Measurements from ENCODE around the gene EYS.
"Not testable (repeated sequence)": the region's sequence is repeated elsewhere in the genome, so short reads cannot be mapped to it uniquely, and the experiment has no call there.

EYS gene

DNA sequence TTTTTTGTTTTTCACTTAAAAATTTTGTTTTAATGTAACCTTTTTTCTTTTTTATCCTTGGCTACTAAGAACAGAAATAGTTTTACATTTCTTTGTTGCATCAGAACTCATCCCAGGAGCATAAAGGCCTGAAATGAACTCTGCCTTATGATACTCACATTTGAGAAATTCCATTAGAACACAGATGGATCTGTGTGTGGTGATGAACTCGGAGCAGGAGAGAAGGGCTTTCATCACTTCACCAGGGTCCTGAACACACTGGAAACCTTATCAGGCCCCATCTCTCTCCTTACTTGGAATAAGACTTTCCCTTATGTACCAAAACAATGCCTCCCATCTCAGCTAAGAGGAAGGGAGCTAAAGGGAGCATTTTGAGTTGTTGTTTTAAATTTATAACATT is 1932.1 kb downstream of the EYS start:
- DNase-seq (ENCODE audit: low read depth): no peak
- TF ChIP-seq, protein P1, sequence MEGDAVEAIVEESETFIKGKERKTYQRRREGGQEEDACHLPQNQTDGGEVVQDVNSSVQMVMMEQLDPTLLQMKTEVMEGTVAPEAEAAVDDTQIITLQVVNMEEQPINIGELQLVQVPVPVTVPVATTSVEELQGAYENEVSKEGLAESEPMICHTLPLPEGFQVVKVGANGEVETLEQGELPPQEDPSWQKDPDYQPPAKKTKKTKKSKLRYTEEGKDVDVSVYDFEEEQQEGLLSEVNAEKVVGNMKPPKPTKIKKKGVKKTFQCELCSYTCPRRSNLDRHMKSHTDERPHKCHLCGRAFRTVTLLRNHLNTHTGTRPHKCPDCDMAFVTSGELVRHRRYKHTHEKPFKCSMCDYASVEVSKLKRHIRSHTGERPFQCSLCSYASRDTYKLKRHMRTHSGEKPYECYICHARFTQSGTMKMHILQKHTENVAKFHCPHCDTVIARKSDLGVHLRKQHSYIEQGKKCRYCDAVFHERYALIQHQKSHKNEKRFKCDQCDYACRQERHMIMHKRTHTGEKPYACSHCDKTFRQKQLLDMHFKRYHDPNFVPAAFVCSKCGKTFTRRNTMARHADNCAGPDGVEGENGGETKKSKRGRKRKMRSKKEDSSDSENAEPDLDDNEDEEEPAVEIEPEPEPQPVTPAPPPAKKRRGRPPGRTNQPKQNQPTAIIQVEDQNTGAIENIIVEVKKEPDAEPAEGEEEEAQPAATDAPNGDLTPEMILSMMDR (IDR thresholded peaks at IDR 0.05; ENCODE audit: insufficient read depth, low read depth, low read length, missing control alignments): no peak
- H3K4me3 ChIP-seq (ENCODE audit: low read length): no peak overlapping the region

DNA sequence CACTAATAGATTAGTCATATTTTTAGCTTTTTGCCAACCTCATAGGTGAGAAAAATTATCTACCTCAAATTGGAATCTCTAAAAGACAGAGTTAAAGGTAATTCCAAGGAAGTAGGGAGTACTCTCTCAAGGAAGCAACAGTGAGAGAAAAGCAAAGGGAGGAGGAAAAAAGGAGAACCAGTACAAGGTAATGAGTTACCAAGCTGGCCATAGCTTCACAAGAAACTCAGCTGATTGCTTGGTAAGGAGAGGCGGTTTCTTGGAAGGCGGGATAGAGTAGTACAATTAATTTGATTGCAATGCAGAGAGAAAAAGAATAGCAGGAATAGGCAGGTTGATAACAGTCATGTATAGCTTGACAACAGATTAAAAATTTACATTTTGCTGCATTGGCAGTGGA is 1933.8 kb downstream of the EYS start:
- TF ChIP-seq, protein P1 (IDR thresholded peaks at IDR 0.05; ENCODE audit: insufficient read depth, low read depth, low read length, missing control alignments): no peak
- H3K4me3 ChIP-seq (ENCODE audit: low read length): no peak overlapping the region
- no peak for DNase-seq (ENCODE audit: low read depth)

DNA sequence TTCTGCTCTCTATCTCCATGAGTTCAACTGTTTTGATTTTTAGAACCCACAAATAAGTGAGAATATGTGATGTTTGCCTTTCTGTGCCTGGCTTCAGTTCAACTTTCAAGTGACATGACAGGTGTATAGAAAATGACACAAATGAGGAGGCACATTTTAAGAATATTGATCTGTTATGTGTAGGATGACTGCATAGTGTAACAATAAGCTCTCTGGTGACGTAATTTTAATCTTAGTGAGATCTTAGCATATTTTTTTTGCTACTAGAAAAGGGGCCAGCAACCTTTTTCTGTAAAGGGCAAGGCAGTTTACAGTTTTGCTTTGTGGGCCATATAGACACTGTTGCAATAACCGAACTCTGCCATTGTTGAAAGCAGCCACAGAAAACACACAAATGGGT is 1941.2 kb downstream of the EYS start:
- H3K4me3 ChIP-seq (ENCODE audit: low read length): no peak overlapping the region
- no peak for DNase-seq (ENCODE audit: low read depth)
- TF ChIP-seq, protein P1 (IDR thresholded peaks at IDR 0.05; ENCODE audit: insufficient read depth, low read depth, low read length, missing control alignments): no peak

DNA sequence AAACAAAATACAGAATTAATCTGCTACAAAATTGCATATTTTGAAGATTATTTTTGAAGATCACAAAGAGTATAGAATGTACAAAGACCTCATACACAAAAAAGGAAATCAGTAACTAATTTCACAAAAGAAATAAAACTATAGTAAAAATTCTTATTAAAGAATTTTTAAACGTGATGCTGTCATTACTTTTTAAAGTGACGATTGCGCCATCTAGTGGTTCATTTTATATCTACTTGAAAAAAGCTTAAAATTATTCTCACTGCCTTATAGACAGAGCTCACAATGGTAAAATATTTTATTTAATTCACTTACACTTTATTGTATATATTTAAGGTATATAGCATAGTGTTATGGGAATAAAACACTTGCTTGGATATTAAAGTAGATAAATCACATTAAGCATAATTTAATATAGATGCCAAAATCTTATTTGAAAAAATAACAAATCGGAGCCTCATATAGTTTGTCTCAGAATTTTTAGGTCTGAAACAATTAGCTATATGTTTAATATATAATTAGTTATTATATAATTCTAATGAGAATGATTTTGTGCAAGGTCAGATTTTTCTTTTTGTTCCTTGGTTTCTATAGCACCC is 1942.6 kb downstream of the EYS start:
- H3K4me3 ChIP-seq (ENCODE audit: low read length): no peak overlapping the region
- TF ChIP-seq, protein P1 (IDR thresholded peaks at IDR 0.05; ENCODE audit: insufficient read depth, low read depth, low read length, missing control alignments): peak; percentile 19
- DNase-seq (ENCODE audit: low read depth): peak; percentile 59

DNA sequence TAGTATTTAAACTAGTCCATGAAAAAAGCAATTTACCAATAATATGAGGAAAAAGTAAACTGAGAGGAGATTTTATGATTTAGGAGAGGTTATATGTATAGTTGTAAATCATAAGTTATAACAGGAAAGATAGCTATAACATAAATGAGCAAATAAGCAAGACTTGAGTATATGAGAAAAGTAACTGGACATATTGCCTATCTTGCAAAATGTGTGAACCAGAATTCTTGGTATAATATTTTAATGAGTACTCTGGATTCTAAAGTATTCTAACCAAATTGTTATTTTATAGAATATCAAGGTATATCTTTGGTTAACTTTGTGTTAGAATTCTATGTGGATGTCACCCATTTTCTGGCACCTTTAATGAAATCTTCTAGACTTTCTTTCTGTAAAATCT is 1946.8 kb downstream of the EYS start:
- TF ChIP-seq, protein P1 (IDR thresholded peaks at IDR 0.05; ENCODE audit: insufficient read depth, low read depth, low read length, missing control alignments): no peak
- no peak overlapping the region for H3K4me3 ChIP-seq (ENCODE audit: low read length)
- no peak for DNase-seq (ENCODE audit: low read depth)

DNA sequence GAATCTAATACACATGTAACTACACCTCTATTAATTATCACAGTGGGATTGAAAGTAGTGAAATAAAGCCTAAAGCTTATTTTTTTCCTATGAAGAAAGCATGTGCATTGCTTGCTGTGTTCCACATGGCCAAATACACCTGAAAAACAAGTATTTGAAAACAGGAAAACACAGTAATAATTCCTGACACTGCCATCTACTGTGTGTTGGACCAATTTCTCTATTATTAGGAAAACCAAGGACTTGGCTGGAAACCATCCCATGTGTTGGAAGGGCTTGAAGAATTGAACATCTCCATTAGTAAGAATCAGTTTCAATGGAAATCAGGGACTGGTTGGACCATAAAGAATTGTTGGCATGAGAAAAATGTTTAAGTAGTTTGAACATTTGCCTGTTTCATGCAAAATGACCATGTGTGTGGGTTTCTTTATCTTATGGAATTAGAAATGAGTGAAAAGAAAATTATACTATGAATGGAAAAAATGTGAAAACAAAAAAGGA is 1947.4 kb downstream of the EYS start:
- H3K4me3 ChIP-seq (ENCODE audit: low read length): no peak overlapping the region
- no peak for DNase-seq (ENCODE audit: low read depth)
- TF ChIP-seq, protein P1 (IDR thresholded peaks at IDR 0.05; ENCODE audit: insufficient read depth, low read depth, low read length, missing control alignments): no peak

DNA sequence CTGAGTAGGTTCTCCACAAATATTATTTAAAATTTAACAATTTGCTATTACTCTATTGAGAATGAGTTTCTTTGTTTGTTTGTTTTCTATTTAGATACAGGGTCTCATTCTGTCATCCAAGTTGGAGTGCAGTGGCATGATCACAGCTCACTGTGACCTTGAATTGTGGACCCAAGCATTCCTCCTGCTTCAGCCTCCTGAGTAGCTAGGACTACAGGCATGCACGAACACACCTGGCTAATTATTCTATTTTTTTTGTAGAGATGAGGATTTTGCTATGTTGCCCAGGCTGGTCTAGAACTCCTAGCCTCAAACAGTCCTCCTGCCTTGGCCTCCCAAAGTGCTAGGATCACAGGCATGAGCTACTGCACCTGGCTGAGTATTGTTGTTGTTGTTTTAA is 1949.2 kb downstream of the EYS start:
- no peak for DNase-seq (ENCODE audit: low read depth)
- no peak overlapping the region for H3K4me3 ChIP-seq (ENCODE audit: low read length)
- TF ChIP-seq, protein P1 (IDR thresholded peaks at IDR 0.05; ENCODE audit: insufficient read depth, low read depth, low read length, missing control alignments): no peak

DNA sequence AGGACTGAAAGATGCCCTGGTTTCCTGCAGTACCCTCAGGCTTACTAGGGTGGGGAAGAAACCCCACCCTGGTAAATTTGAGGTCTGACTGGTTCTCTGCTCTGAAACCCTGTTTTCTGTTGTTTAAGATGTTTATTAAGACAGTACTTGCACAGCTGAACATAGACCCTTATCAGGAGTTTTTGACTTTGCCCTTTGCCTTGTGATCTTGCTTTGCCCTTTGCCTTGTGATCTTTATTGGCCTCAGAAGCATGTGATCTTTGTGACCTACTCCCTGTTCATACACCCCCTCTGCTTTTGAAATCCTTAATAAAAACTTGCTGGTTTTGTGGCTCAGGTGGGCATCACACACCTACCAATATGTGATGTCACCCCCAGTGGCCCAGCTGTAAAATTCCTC is 1949.8 kb downstream of the EYS start:
- not testable (repeated sequence) for H3K4me3 ChIP-seq (ENCODE audit: low read length); DNase-seq (ENCODE audit: low read depth)
